Neural progenitor cell (in vitro differentiated cells): ENCODE data around the gene PRKCH. TPM values are rescaled to one million over a fixed set of nuclear protein-coding genes. Genes with fewer than 3 reads are reported as not detected.

Experiments used
- DNase-seq: peaks from one replicate; pipeline ENCODE4 v3.0.0-alpha.2; 2016; ENCODE audit warnings: low spot score
- H2AFZ ChIP-seq: fragments of 200-600 bp; sonication (generic); replicated peaks from 2 replicates; pipeline ENCODE4 v1.6.1; 2016; ENCODE audit warnings: antibody characterized with exemption
- H3F3A ChIP-seq: fragments of 200-600 bp; sonication (generic); 2 replicates; pipeline ENCODE4 v1.6.1; 2016; ENCODE audit warnings: antibody characterized with exemption, low read depth
- H3K27ac ChIP-seq: fragments of 200-600 bp; sonication (generic); 2 replicates; pipeline ENCODE4 v1.5.1; 2016; ENCODE audit warnings: mild to moderate bottlenecking
- H3K27me3 ChIP-seq: fragments of 200-600 bp; sonication (generic); 2 replicates; pipeline ENCODE4 v1.6.1; 2016; ENCODE audit warnings: mild to moderate bottlenecking, moderate library complexity
- H3K36me3 ChIP-seq: fragments of 200-600 bp; sonication (generic); 2 replicates; pipeline ENCODE4 v1.5.1; 2016
- H3K4me1 ChIP-seq: fragments of 200-600 bp; sonication (generic); 2 replicates; pipeline ENCODE4 v1.6.1; 2016; ENCODE audit warnings: mixed run types
- H3K4me2 ChIP-seq: fragments of 200-600 bp; sonication (generic); 2 replicates; pipeline ENCODE4 v1.6.1; 2016
- H3K4me3 ChIP-seq: fragments of 200-600 bp; sonication (generic); 2 replicates; pipeline ENCODE4 v1.5.1; 2016
- H3K79me2 ChIP-seq: fragments of 200-600 bp; sonication (generic); 2 replicates; pipeline ENCODE4 v1.6.1; 2016; ENCODE audit warnings: low read depth
- H3K9ac ChIP-seq: fragments of 200-600 bp; sonication (generic); 2 replicates; pipeline ENCODE4 v1.6.1; 2016
- H3K9me3 ChIP-seq: fragments of 200-600 bp; sonication (generic); 2 replicates; pipeline ENCODE4 v1.5.1; 2016; ENCODE audit warnings: low read depth
- H4K20me1 ChIP-seq: fragments of 200-600 bp; sonication (generic); 2 replicates; pipeline ENCODE4 v1.6.1; 2016; ENCODE audit warnings: low read depth
- H3K27ac Mint-ChIP-seq: 3 replicates; pipeline ENCODE4 v1.8.0; 2021; ENCODE audit warnings: mixed read lengths
- H3K27me3 Mint-ChIP-seq: 2 replicates; pipeline ENCODE4 v1.8.0; 2022; ENCODE audit warnings: low read depth, mild to moderate bottlenecking, inconsistent platforms, moderate library complexity, mixed read lengths; ENCODE audit not compliant: insufficient read depth
- H3K36me3 Mint-ChIP-seq: 3 replicates; pipeline ENCODE4 v1.8.0; 2021; ENCODE audit warnings: mixed read lengths
- H3K4me1 Mint-ChIP-seq: 3 replicates; pipeline ENCODE4 v1.8.0; 2021; ENCODE audit warnings: mixed read lengths
- H3K4me3 Mint-ChIP-seq: 3 replicates; pipeline ENCODE4 v1.8.0; 2021; ENCODE audit warnings: mild to moderate bottlenecking, moderate library complexity, mixed read lengths
- H3K9me3 Mint-ChIP-seq: 3 replicates; pipeline ENCODE4 v1.8.0; 2020; ENCODE audit warnings: mixed read lengths
- CTCF ChIP-seq: fragments of 200-600 bp; sonication (generic); IDR thresholded peaks from 2 replicates; pipeline ENCODE4 v1.5.1; 2017; ENCODE audit warnings: antibody characterized with exemption, mild to moderate bottlenecking
- EZH2 ChIP-seq: fragments of 200-600 bp; sonication (generic); IDR thresholded peaks from 2 replicates; pipeline ENCODE4 v1.6.1; 2017; ENCODE audit warnings: antibody characterized with exemption, mild to moderate bottlenecking, moderate library complexity
- EZH2phosphoT487 ChIP-seq: fragments of 200-600 bp; sonication (generic); IDR thresholded peaks from 2 replicates; pipeline ENCODE4 v1.6.1; 2017; ENCODE audit warnings: antibody characterized with exemption
- total RNA-seq: library from RNA; depleted of rRNA; stranded (reverse); fragments of >200 nt; gene quantifications from 2 replicates; pipeline ENCODE4 v1.2.3, GENCODE V29; 2015; ENCODE audit warnings: low replicate concordance

PRKCH gene
- total RNA-seq, 1 donor from 2014 or later: 1.3 TPM

- Histone ChIP-seq H3K9me3 (no peaks in the 10 kb centered on the region), H3K4me2 (no peak overlapping the region), H3K4me3 (no peak overlapping the region), H3K36me3 (no peaks in the 10 kb centered on the region), H3K27ac (no peak overlapping the region), H3K27me3 (no peaks in the 10 kb centered on the region), H3K9ac (no peak overlapping the region), H4K20me1 (no peaks in the 10 kb centered on the region), H3F3A (no peaks in the 10 kb centered on the region), H2AFZ (no peak overlapping the region), H3K79me2 (no peaks in the 10 kb centered on the region), H3K4me1 (no peaks in the 10 kb centered on the region)
- no peaks in the 10 kb centered on the region for H3K36me3 Mint-ChIP-seq
- DNase-seq: no peak
- TF ChIP-seq EZH2phosphoT487 (no peak), EZH2 (no peak), CTCF (no peak)
- no peak overlapping the region for H3K27ac Mint-ChIP-seq
- peaks cover 5% of the 10 kb centered on the region for H3K27me3 Mint-ChIP-seq
- peaks cover 7% of the 10 kb centered on the region for H3K4me1 Mint-ChIP-seq
- no peak overlapping the region for H3K4me3 Mint-ChIP-seq
- no peaks in the 10 kb centered on the region for H3K9me3 Mint-ChIP-seq
Measured at GRCh38 chr14:61459229-61459628, 137.8 kb downstream of the PRKCH start.

- no peak for DNase-seq
- no peak overlapping the region for H3K27ac ChIP-seq
- no peaks in the 10 kb centered on the region for H3F3A ChIP-seq
- Mint-ChIP-seq H3K9me3 (peaks cover 2% of the 10 kb centered on the region), H3K4me3 (no peak overlapping the region), H3K27me3 (peaks cover 5% of the 10 kb centered on the region), H3K36me3 (no peaks in the 10 kb centered on the region), H3K27ac (no peak overlapping the region), H3K4me1 (peaks cover 7% of the 10 kb centered on the region)
- H3K9me3 ChIP-seq: no peaks in the 10 kb centered on the region
- H3K36me3 ChIP-seq: no peaks in the 10 kb centered on the region
- TF ChIP-seq EZH2phosphoT487: no peak
- no peak for TF ChIP-seq CTCF
- TF ChIP-seq EZH2: no peak
- no peaks in the 10 kb centered on the region for H3K4me1 ChIP-seq
- no peak overlapping the region for H3K4me3 ChIP-seq
- no peak overlapping the region for H2AFZ ChIP-seq
- H3K27me3 ChIP-seq: no peaks in the 10 kb centered on the region
- no peaks in the 10 kb centered on the region for H3K79me2 ChIP-seq
- H4K20me1 ChIP-seq: no peaks in the 10 kb centered on the region
- H3K4me2 ChIP-seq: no peak overlapping the region
- no peak overlapping the region for H3K9ac ChIP-seq
Measured at GRCh38 chr14:61460063-61460462, 138.7 kb downstream of the PRKCH start.

GRCh38 chr14:61460718-61461611 lies 139.6 kb downstream of the PRKCH start:
- no peaks in the 10 kb centered on the region for H3K79me2 ChIP-seq
- no peaks in the 10 kb centered on the region for H4K20me1 ChIP-seq
- Mint-ChIP-seq H3K27ac (no peak overlapping the region), H3K36me3 (no peaks in the 10 kb centered on the region), H3K27me3 (peaks cover 5% of the 10 kb centered on the region), H3K4me3 (no peak overlapping the region), H3K4me1 (peaks cover 11% of the 10 kb centered on the region), H3K9me3 (peaks cover 8% of the 10 kb centered on the region)
- H3K9me3 ChIP-seq: no peaks in the 10 kb centered on the region
- TF ChIP-seq CTCF: no peak
- no peak for TF ChIP-seq EZH2
- TF ChIP-seq EZH2phosphoT487: no peak
- H3K4me3 ChIP-seq: no peak overlapping the region
- no peak for DNase-seq
- H3K36me3 ChIP-seq: no peaks in the 10 kb centered on the region
- H3K27me3 ChIP-seq: no peaks in the 10 kb centered on the region
- H3K9ac ChIP-seq: no peak overlapping the region
- no peaks in the 10 kb centered on the region for H3F3A ChIP-seq
- peaks cover 3% of the 10 kb centered on the region for H3K4me1 ChIP-seq
- no peak overlapping the region for H3K27ac ChIP-seq
- no peak overlapping the region for H2AFZ ChIP-seq
- H3K4me2 ChIP-seq: no peak overlapping the region
